GM18870 (cell line): Measurements from ENCODE around the gene PDGFRA.
"Not testable (repeated sequence)": the region's sequence is repeated elsewhere in the genome, so short reads cannot be mapped to it uniquely, and the experiment has no call there.

Experiments
- ATAC-seq: cut with Tn5 transposase; IDR thresholded peaks from one replicate; pipeline ENCODE4 v1.9.1; 2021; ENCODE audit warnings: moderate library complexity; ENCODE audit not compliant: unreplicated experiment

The PDGFRA gene

GRCh38 chr4:54227256-54228055, 1.6 kb upstream of the PDGFRA start:
- ATAC-seq = no peak

GRCh38 chr4:54228056-54228527, 1.0 kb upstream of the PDGFRA start:
- ATAC-seq = no peak

- ATAC-seq = no peak
Measured at GRCh38 chr4:54228546-54228945, 547 bp upstream of the PDGFRA start.

- no peak for ATAC-seq
Measured at GRCh38 chr4:54229631-54230483, 764 bp downstream of the PDGFRA start.

- no peak for ATAC-seq
Measured at GRCh38 chr4:54230484-54231418, 1.7 kb downstream of the PDGFRA start.

- no peak for ATAC-seq
Measured at GRCh38 chr4:54231419-54231767, 2.3 kb downstream of the PDGFRA start.

GRCh38 chr4:54231768-54232688, 2.9 kb downstream of the PDGFRA start:
- ATAC-seq = no peak

GRCh38 chr4:54233277-54233696, 4.2 kb downstream of the PDGFRA start:
- peak; percentile 58 for ATAC-seq

- ATAC-seq = peak; percentile 74
Measured at GRCh38 chr4:54233697-54234496, 4.8 kb downstream of the PDGFRA start.

- peak; percentile 6 for ATAC-seq
Measured at GRCh38 chr4:54234497-54235205, 5.6 kb downstream of the PDGFRA start.

GRCh38 chr4:54236316-54236715, 7.2 kb downstream of the PDGFRA start:
- ATAC-seq = not testable (repeated sequence)

GRCh38 chr4:54237770-54238169, 8.7 kb downstream of the PDGFRA start:
- ATAC-seq = no peak

GRCh38 chr4:54238389-54238788, 9.3 kb downstream of the PDGFRA start:
- ATAC-seq = no peak

GRCh38 chr4:54241268-54241823, 12.3 kb downstream of the PDGFRA start:
- not testable (repeated sequence) for ATAC-seq

- not testable (repeated sequence) for ATAC-seq
Measured at GRCh38 chr4:54243541-54243940, 14.4 kb downstream of the PDGFRA start.

- not testable (repeated sequence) for ATAC-seq
Measured at GRCh38 chr4:54252312-54252711, 23.2 kb downstream of the PDGFRA start.

GRCh38 chr4:54254116-54254914, 25.2 kb downstream of the PDGFRA start:
- ATAC-seq = no peak
